GM12891 (cell line): Measurements from ENCODE around the gene DEPDC5.

Experiments
- POLR2A ChIP-seq: IDR thresholded peaks from 2 replicates; pipeline ENCODE4 v1.6.1; 2011; ENCODE audit warnings: low read depth, low read length, control low read depth
- POLR2AphosphoS5 ChIP-seq: IDR thresholded peaks from 2 replicates; pipeline ENCODE4 v1.6.1; 2011; ENCODE audit warnings: low read depth, low read length, control low read depth

DNA sequence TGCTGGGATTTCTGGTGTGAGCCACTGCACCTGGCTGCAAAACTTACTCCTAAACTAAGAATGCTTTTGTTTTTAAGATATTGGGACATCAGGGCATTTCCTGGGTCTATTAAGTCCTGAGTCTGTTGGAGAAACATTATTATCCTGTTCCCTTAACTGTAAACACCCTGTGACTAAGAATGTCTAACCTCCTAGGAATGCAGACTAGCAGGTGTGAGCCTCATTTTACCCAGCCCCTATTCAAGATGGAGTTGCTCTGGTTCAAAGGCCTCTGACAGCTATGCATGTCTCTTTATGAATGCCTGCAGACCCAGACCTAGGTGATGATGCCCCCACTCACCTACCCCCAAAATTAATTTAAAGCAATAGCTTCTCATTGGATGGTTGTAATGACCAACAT, 46.2 kb downstream of the DEPDC5 start:
- no peak for TF ChIP-seq POLR2AphosphoS5
- no peak for TF ChIP-seq POLR2A
